SJSA1 (cell line): Measurements from ENCODE around the gene KRT1. TPM values are rescaled to one million over a fixed set of nuclear protein-coding genes. Genes with fewer than 3 reads are reported as not detected.

ENCODE experiments used
- DNase-seq, 2 experiments: peaks; one replicate each; pipeline ENCODE4 v3.0.0-alpha.2; 2015 to 2020; ENCODE audit warnings: low spot score in 2 of 2, low read depth in 1 of 2
- H3K27ac ChIP-seq: fragments of 250-450 bp; sonication (Bioruptor Pico); 2 replicates; pipeline ENCODE4 v1.5.1; 2020; ENCODE audit warnings: mild to moderate bottlenecking, moderate library complexity
- H3K27me3 ChIP-seq: fragments of 250-450 bp; sonication (Bioruptor Pico); replicated peaks from 2 replicates; pipeline ENCODE4 v1.5.1; 2020; ENCODE audit warnings: mild to moderate bottlenecking, moderate library complexity
- H3K36me3 ChIP-seq: fragments of 250-450 bp; sonication (Bioruptor Pico); 2 replicates; pipeline ENCODE4 v1.5.1; 2020; ENCODE audit warnings: mild to moderate bottlenecking
- H3K4me1 ChIP-seq: fragments of 250-450 bp; sonication (Bioruptor Pico); replicated peaks from 2 replicates; pipeline ENCODE4 v1.6.1; 2021; ENCODE audit warnings: mild to moderate bottlenecking
- H3K4me3 ChIP-seq: fragments of 250-450 bp; sonication (Bioruptor Pico); 2 replicates; pipeline ENCODE4 v1.5.1; 2020; ENCODE audit warnings: mild to moderate bottlenecking
- H3K9me3 ChIP-seq: fragments of 250-450 bp; sonication (Bioruptor Pico); replicated peaks from 2 replicates; pipeline ENCODE4 v1.5.1; 2020; ENCODE audit warnings: mild to moderate bottlenecking
- total RNA-seq: library from RNA; depleted of rRNA; stranded (reverse); fragments of >200 nt; shearing (Covaris generic); gene quantifications from 2 replicates; pipeline ENCODE4 v1.2.3, GENCODE V29; 2014

KRT1 gene
- total RNA-seq, 1 experiment from 2014 or later, result 1.00 TPM

DNA sequence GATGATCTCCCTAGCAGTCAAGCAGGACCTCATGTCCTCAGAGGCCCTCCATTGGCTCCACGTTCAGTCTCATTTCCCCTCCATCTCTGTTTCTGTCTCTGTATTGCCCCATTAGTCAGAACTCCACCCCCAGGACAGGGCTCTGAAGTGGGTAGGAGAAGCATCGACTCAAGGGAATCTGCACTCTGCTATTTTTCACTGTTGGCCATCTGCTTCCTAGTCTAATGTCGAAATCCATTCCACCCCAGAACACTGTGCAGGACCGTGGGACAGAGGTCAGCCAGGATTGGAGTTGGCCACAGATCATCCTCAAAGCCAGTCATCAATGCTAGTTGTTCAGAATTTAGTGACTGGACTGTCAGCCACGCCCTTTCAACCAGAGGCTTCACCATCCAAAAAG lies 13.1 kb upstream of the KRT1 start:
- peak in 1 of 2 experiments; percentile 79 for DNase-seq
- Histone ChIP-seq H3K36me3 (no peaks in the 10 kb centered on the region), H3K27ac (no peak overlapping the region), H3K9me3 (peaks cover 10% of the 10 kb centered on the region), H3K4me1 (peaks cover 8% of the 10 kb centered on the region), H3K4me3 (no peak overlapping the region), H3K27me3 (peaks cover 96% of the 10 kb centered on the region)

DNA sequence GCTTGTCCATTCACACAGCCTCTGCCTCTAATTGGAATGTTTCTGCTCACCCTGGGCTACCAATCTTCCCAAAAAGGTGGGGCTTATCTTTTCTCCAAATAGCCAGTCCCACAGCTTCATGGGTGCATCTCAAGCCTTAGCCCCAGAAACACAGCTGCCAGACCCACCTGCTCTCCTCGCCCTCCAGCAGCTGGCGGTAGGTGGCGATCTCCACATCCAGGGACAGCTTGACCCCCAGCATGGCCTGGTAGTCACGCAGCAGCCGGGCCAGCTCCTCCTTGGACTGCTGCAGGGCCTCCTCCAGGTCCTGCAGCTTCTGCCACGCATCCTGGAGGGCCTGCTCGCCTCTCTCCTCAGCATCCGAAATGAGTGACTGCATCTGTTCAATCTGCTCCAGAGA lies 12.0 kb upstream of the KRT1 start:
- H3K4me1 ChIP-seq, result peaks cover 8% of the 10 kb centered on the region
- no peak overlapping the region for H3K27ac ChIP-seq
- peak in 1 of 2 experiments; percentile 86 for DNase-seq
- no peak overlapping the region for H3K4me3 ChIP-seq
- H3K9me3 ChIP-seq, result peaks cover 11% of the 10 kb centered on the region
- peaks cover 95% of the 10 kb centered on the region for H3K27me3 ChIP-seq
- no peaks in the 10 kb centered on the region for H3K36me3 ChIP-seq

DNA sequence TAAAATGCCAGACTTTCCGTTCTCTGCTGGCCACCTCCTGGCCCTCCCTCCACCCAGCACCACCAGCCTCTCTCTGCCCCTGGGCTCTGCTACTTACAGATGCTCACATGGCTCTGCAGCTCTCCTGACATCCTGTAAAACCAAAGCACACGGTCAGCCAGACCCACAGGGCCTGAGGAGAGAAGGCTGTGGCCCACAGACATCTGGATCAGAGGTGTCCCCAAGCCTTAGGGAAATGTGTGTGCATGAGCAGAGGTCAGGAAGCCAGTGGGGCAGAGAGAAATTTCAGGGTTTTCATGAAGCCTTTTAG lies 11.6 kb upstream of the KRT1 start:
- H3K9me3 ChIP-seq, result peaks cover 12% of the 10 kb centered on the region
- no peak overlapping the region for H3K27ac ChIP-seq
- DNase-seq, result no peak
- H3K36me3 ChIP-seq, result no peaks in the 10 kb centered on the region
- peaks cover 8% of the 10 kb centered on the region for H3K4me1 ChIP-seq
- H3K4me3 ChIP-seq, result no peak overlapping the region
- peaks cover 93% of the 10 kb centered on the region for H3K27me3 ChIP-seq

DNA sequence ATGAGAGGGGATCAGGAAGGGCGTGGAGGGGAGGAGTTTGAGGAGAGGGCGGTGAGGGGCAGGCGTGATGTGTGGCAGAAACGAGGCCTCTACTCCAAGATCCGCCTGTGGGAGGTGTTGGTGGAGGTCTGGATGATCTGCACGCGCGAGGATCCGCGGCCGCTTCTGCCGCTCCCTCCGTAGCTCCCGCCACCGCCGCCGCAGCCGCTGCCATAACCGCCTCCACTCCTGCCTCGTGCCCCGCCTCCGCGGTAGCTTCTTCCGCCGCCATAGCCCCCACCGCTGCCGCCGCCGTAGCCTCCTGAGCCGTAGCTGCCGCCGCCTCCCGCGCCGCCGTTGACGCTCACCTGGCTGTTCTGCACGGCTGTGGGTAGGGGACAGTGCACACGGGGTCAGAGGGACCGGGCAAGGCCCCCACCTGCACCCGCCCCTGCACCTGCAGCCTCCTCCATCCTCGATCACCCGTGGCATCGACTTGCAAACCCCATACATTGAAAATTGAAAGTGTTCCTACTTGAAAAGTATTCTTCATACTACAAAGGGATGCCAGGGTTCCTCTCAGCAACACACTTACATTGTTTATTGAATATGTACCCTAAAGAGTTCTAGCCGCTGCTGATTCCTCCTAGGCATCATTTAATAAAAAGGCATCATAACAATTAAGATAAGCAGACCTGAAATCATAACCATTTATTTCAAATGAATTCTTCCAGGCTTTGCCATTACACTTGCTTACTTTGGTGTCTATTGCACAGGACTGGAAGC lies 11.1 kb upstream of the KRT1 start:
- Histone ChIP-seq H3K36me3 (no peaks in the 10 kb centered on the region), H3K4me3 (peak overlapping the region; percentile 0), H3K9me3 (peaks cover 12% of the 10 kb centered on the region), H3K27me3 (peaks cover 93% of the 10 kb centered on the region), H3K4me1 (peaks cover 8% of the 10 kb centered on the region), H3K27ac (no peak overlapping the region)
- peak; percentile 84 to 98 for DNase-seq

DNA sequence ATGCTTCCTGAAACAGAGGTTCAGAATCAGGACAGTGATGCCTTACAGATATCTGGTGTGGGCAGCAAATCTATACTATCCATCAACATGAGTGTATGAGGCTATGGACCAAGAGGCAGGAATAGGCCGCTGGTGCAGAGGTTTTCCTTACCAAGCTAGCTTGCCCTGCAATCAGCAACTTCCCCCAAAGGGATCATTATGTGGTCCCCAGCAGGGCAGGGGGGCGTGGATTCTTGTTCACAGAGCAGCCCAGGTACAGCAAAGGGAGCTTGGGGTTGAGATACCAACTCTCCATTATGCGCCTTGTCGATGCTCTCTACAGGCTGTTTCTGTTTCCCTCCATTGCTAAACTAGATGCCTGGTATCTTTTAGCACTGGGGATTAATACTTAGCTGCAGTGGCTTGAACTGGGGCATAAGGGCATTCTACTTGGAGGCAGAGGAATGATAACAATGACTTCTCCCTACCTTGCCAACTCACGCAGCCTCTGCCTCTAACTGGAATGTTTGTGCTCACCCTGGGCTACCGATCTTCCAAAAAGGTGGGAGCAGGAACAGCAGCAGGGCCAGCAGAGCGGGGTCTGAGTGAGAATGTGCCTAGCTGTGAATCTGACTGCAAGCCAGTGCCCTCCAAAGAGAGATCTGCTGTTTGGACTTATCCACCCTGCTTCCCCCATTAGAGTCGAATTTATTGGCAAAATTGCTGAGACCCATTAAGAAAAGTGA lies 10.3 kb upstream of the KRT1 start:
- H3K36me3 ChIP-seq, result no peaks in the 10 kb centered on the region
- no peak overlapping the region for H3K27ac ChIP-seq
- DNase-seq, result peak; percentile 84 to 95
- H3K9me3 ChIP-seq, result peaks cover 12% of the 10 kb centered on the region
- H3K4me3 ChIP-seq, result no peak overlapping the region
- H3K4me1 ChIP-seq, result peaks cover 8% of the 10 kb centered on the region
- H3K27me3 ChIP-seq, result peaks cover 93% of the 10 kb centered on the region

DNA sequence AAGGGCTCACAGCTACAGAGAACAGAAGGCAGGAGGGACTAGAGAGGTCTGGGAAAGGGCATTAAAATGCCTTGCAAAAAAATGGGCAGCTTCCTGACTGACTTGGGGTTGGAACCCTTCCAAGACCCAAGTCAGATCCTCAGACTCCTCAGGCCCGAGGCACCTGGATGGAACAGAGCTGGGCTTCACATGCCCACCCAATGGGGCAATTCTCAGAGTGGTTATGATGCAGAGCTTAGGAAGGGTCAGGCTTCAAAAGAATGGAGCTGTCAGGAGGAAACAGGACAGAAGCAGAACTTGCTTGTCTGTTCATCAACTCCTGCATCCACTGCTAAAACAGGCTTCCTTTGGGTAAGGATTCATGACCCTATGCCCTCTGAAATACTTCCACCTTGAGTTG lies 9.7 kb upstream of the KRT1 start:
- peaks cover 89% of the 10 kb centered on the region for H3K27me3 ChIP-seq

DNA sequence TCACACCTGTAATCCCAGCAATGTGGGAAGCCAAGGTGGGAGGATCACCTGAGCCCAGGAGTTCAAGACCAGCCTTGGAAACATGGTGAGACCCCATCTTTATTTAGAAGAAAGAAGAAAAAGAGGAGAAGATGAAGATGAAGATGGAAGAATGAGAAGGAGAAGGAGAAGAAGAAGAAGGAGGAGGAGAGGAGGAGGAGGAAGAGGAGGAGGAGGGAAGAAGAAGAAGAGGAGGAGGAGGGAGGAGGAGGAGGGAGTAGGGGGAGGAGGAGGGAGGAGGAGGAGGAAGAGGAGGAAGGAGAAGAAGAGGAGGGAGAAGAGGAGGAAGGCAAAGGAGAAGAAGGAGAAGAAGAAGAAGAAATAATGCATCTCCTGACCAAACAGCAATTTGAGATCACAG lies 9.0 kb upstream of the KRT1 start:
- Histone ChIP-seq H3K4me3 (no peak overlapping the region), H3K9me3 (peaks cover 9% of the 10 kb centered on the region), H3K27ac (no peak overlapping the region), H3K27me3 (peaks cover 86% of the 10 kb centered on the region), H3K36me3 (no peaks in the 10 kb centered on the region), H3K4me1 (peaks cover 8% of the 10 kb centered on the region)
- DNase-seq, result peak in 1 of 2 experiments; percentile 87

More for the DNA sequence above, 9.7 kb upstream of the KRT1 start:
- no peak overlapping the region for H3K27ac ChIP-seq
- DNase-seq, result peak; percentile 84 to 93
- H3K36me3 ChIP-seq, result no peaks in the 10 kb centered on the region
- no peak overlapping the region for H3K4me3 ChIP-seq
- peaks cover 8% of the 10 kb centered on the region for H3K4me1 ChIP-seq
- H3K9me3 ChIP-seq, result peaks cover 11% of the 10 kb centered on the region

DNA sequence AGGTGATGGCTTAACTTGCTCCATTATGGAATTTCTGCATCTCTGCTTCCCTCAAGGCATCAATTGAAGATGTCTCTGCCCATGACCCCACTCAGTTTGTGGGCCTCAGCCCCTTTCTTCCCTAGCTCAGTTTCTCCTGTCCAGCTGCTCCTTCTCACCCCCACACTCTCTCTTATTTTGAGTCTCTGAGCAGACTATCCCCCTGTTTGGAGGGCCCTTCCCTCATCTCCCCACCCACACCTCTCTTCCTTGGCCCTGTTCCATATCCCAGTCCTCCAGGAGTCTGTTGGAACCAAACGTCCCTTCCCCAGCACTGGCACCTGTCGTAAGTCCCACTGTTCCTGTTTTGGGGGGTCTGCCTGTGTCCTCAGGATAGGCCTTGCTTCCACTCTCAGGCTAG lies 8.3 kb upstream of the KRT1 start:
- H3K4me1 ChIP-seq, result peaks cover 8% of the 10 kb centered on the region
- no peak overlapping the region for H3K4me3 ChIP-seq
- H3K36me3 ChIP-seq, result no peaks in the 10 kb centered on the region
- DNase-seq, result peak; percentile 82 to 94
- peaks cover 9% of the 10 kb centered on the region for H3K9me3 ChIP-seq
- H3K27ac ChIP-seq, result no peak overlapping the region
- peaks cover 80% of the 10 kb centered on the region for H3K27me3 ChIP-seq

DNA sequence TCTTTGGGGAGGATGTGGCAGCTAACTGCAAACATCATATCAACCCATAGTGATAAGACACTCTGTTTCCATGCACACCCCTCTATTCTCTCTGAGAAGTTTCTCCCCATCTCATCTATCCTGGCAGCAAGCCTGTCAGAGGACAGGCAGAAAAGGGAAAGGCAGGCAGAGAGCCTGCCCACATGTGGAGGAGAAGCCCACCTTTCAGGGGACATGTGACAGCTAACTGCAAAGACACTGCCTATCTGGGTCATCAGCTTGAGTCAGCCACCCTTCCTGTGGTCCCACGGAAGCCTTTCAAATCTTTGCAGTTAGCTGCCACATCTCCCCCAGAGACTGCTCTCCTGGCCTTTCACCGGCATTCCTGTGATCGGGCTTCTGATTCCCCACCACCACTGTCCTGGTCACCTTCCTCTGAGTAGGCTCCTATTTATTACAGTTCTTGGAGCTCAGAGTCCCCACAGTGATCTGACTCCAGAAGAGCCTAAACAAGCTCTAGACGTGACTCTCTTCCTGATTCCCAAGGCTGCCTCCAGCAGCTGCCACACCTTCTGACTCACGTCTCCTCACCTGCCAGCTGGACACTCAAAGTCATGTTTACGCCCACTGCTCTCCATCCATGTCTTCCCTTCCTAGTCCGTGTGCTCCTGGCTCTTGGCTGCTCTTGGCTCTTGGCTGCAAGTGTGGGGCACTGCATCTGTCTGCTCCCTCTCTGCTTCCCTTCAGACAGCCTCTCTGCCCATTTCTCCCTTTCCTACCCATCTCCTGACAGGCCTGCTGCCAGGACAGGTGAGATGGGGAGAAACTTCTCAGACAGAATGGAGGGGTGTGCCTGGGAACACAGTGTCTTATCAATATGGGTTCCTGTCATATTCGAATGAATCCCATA lies 7.5 kb upstream of the KRT1 start:
- H3K4me3 ChIP-seq, result no peak overlapping the region
- H3K4me1 ChIP-seq, result peaks cover 8% of the 10 kb centered on the region
- no peaks in the 10 kb centered on the region for H3K36me3 ChIP-seq
- no peak overlapping the region for H3K27ac ChIP-seq
- peaks cover 72% of the 10 kb centered on the region for H3K27me3 ChIP-seq
- H3K9me3 ChIP-seq, result peaks cover 11% of the 10 kb centered on the region
- DNase-seq, result peak; percentile 84 to 94

DNA sequence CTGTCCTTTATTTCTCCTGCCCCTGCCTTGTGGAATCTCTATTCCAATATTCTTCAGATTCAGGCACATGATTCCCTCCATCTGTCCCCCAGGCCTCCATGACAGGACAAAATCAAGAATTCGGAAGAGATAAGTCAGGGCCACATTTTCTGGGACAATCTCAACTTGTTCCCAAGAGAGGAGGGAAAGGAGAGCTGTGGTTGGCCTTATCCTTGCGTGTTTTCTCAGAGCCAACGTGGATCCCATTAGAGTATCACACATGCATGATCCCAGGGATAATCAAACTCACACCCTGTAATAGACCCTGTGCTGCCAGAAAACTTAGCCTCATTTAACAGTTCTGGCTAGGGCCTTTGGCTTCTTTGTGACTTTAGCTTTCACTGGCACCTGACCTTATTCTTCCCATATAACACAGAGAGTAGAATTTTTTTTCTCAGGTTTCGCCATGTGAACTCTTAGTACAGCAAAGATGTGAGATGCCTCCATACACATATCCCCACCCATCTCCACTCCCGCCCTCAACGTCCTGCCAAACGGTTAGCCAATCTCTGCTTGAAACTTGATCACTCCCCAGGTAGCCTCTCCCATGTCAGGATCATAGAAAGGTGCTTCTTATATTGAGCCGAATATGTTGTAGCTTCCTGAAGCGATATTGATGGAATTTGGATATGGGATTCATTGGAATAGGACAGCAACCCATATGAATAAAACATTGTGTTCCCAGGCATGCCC lies 6.7 kb upstream of the KRT1 start:
- H3K27me3 ChIP-seq, result peaks cover 64% of the 10 kb centered on the region

DNA sequence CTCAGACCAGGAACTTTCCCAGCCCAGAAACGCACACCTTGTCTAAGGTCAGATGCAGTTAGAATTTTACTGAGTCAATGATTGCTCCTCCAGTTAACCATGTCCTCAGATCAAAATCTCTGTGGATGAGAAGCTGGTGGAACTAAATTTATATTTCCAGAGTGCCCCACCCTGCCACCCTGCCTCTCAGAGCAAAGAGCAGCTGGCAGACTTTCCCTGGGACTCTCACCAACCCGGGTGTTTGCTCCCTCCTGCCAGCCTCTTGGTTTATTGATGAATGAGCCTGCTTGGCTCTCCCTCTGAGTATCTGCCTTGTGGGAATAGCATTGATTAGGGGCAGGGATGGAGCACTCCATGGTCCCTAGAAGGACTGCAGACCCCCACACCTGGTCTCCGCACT lies 5.9 kb upstream of the KRT1 start:
- no peak overlapping the region for H3K4me3 ChIP-seq
- no peaks in the 10 kb centered on the region for H3K36me3 ChIP-seq
- H3K4me1 ChIP-seq, result peaks cover 4% of the 10 kb centered on the region
- peak in 1 of 2 experiments; percentile 94 for DNase-seq
- peaks cover 56% of the 10 kb centered on the region for H3K27me3 ChIP-seq
- H3K9me3 ChIP-seq, result peaks cover 9% of the 10 kb centered on the region
- H3K27ac ChIP-seq, result no peak overlapping the region

More for the DNA sequence above, 6.7 kb upstream of the KRT1 start:
- no peak overlapping the region for H3K27ac ChIP-seq
- no peak overlapping the region for H3K4me3 ChIP-seq
- DNase-seq, result peak; percentile 81 to 94
- H3K4me1 ChIP-seq, result peaks cover 8% of the 10 kb centered on the region
- H3K9me3 ChIP-seq, result peaks cover 11% of the 10 kb centered on the region
- H3K36me3 ChIP-seq, result no peaks in the 10 kb centered on the region

DNA sequence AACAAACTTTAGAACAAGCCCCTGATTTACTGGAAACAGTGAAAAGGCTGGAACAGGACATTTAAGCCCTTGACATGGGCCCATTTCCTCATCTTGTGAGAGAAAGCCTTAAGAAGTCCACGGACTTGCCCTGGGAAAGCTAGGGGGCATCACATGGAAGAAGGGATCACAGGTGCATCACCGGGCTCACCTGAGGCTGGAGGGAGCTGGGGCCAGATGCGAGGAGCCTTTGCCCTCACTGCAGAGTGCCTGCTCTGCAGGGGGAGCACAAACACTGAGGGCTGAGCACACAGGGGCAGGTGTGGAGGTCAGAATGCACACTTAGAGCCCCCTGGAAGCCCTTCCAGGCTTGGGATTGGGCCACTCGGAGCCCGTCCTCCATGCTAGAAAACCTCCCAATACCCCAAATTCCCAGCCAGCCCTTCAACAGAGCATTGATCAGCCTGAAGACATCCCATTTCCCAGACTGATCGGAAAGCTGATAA lies 5.2 kb upstream of the KRT1 start:
- no peak overlapping the region for H3K4me3 ChIP-seq
- DNase-seq, result peak; percentile 81 to 95
- H3K36me3 ChIP-seq, result no peaks in the 10 kb centered on the region
- peaks cover 5% of the 10 kb centered on the region; the same call in 1 of the 2 replicates for H3K9me3 ChIP-seq
- H3K27me3 ChIP-seq, result peaks cover 56% of the 10 kb centered on the region
- H3K27ac ChIP-seq, result no peak overlapping the region
- no peaks in the 10 kb centered on the region for H3K4me1 ChIP-seq

DNA sequence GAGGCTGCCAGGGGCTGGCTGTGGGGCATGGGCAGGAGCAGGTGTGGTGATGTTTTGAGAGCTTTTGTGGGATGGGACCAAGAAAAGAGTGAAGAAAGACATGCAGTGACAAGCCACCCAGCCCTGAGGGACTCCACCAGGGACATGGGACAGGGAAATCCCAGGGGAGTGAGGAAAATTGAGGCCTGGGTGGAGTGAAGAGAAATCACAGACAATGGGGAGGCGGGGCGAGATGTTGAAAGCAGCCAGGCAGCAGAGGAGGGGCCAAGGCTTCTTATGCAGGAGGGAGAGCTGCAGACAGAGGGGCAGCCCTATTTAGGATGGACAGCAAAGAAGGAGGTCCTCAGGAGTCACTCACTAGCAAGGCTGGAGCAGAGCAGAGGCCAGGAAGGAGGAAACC lies 4.2 kb upstream of the KRT1 start:
- Histone ChIP-seq H3K4me3 (no peak overlapping the region), H3K27ac (no peak overlapping the region), H3K27me3 (peaks cover 47% of the 10 kb centered on the region), H3K4me1 (no peaks in the 10 kb centered on the region), H3K36me3 (no peaks in the 10 kb centered on the region), H3K9me3 (peaks cover 7% of the 10 kb centered on the region)
- peak in 1 of 2 experiments; percentile 98 for DNase-seq
